GM12864 (cell line): ENCODE measurements around the gene CDC5L.

Experiments
- DNase-seq: peaks from one replicate; pipeline ENCODE4 v3.0.0-alpha.2; 2011; ENCODE audit warnings: low read depth
- H3K4me3 ChIP-seq: 2 replicates; pipeline ENCODE4 v1.5.1; 2011; ENCODE audit warnings: mild to moderate bottlenecking, low read depth, low read length, control low read depth
- CTCF ChIP-seq: IDR thresholded peaks from 2 replicates; pipeline ENCODE4 v1.5.1; 2011; ENCODE audit warnings: low read depth, mild to moderate bottlenecking, moderate library complexity, low read length, control low read depth, inconsistent platforms; ENCODE audit errors: missing control alignments

CDC5L gene

GRCh38 chr6:44496665-44497369 lies 109.3 kb downstream of the CDC5L start:
- TF ChIP-seq CTCF, result no peak
- no peak for DNase-seq
- H3K4me3 ChIP-seq, result no peak overlapping the region

GRCh38 chr6:44497807-44498206 lies 110.3 kb downstream of the CDC5L start:
- no peak for TF ChIP-seq CTCF
- no peak overlapping the region for H3K4me3 ChIP-seq
- DNase-seq, result no peak

GRCh38 chr6:44498436-44498835 lies 110.9 kb downstream of the CDC5L start:
- no peak for DNase-seq
- no peak overlapping the region for H3K4me3 ChIP-seq
- no peak for TF ChIP-seq CTCF

GRCh38 chr6:44499609-44500008 lies 112.1 kb downstream of the CDC5L start:
- no peak for DNase-seq
- no peak for TF ChIP-seq CTCF
- no peak overlapping the region for H3K4me3 ChIP-seq
